Hematopoietic multipotent progenitor cell treated with erythropoietin and hydrocortisone succinate and interleukin-3 and kit ligand, for 8 days (in vitro differentiated cells): ENCODE data around the gene CMTR2.

Source experiments
- DNase-seq: peaks from one replicate; pipeline ENCODE4 v3.0.0-alpha.2; 2015

Gene CMTR2

GRCh38 chr16:71264299-71264698 lies 24.9 kb downstream of the CMTR2 start:
- no peak for DNase-seq

DNA sequence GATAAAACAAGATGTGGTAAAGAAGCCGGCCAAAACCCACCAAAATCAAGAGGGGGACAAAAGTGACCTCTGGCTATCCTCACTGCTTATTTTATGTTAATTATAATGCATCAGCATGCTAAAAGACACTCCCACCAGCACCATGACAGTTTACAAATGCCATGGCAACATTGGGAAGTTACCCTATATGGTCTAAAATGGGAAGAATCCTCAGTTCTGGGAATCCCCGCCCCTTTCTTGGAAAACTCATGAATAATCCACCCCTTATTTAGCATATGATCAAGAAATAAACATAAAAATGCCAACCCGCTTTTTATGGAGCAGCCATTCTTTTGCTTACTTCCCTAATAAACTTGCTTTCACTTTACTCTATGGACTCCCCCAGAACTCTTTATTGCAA lies 25.6 kb downstream of the CMTR2 start:
- no peak for DNase-seq

- no peak for DNase-seq
Measured at GRCh38 chr16:71262391-71262790, 26.8 kb downstream of the CMTR2 start.

DNA sequence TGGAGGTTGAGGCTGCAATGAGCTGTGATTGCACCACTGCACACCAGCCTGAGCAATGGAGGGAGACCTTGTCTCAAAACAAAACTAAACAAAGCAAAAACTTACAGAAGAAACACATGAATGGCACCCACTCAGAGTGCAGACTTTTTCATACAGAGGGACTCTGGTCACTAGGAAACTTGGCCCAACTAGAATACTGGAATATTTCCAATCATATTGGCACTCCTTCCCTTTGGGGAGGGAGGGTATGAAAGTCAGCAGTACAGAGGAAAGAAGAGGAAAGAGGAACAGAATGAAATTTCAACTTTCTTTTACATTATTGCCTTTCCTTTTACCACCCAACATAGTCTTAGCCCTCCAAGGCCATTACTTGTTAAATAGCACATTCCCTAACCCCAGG lies 28.2 kb downstream of the CMTR2 start:
- no peak for DNase-seq

DNA sequence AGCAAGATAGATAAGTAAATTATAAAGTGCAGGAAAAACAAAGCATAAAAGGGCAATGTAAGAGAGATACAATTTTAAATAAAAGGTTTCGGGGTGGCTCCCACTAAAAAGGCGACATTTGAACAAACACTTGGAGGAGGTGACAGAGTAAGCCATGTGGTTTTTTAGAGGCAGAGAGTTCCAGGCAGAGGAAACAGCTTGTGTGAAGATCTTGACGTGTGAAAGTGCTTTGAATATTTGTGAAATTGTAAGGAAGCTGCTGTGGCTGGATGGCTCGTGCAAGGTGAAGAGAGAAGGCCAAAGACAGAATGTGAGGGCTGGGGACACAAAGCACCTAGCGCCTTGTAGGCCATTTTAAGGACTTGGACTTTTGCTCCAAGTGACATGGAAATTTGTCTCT lies 30.1 kb downstream of the CMTR2 start:
- DNase-seq = no peak

GRCh38 chr16:71258372-71258771 lies 30.8 kb downstream of the CMTR2 start:
- DNase-seq = no peak

DNA sequence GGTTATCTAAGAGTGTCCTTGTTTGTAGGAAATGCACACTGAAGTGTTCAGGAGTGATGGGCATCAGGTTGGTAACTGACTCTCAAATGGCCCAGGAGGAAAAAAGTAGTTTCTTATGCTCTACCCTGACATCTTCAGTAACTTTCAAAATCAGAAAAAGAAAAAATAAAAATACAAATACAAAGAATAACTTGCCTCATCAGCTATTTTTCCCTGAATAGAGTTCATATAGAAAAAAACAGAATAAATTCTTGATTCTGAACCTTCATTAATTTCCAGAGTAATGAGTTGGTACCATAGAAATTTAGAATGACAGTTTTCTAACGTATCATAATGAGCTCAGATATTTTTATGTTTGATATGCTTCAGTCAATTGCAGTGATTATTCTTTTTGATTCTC lies 31.4 kb downstream of the CMTR2 start:
- DNase-seq = no peak

DNA sequence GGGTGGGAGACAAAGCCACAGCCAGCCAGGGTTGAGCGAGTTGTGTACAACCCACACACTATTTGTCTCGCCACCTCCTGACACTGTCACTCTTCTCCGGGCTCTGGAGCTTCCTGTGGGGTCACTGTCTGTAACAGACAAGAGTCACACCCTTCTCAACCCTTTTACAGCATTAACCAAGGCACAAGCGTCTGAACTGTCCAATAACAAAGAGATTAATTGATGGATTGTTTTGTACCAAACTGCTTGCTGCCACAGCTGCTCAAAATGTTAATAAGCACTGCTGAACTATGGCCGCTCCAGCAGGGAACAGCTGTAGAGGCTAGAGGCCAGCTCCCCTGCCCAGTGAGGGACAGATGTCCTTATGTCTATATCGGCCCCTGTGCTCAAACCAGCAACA lies 33.5 kb downstream of the CMTR2 start:
- no peak for DNase-seq

DNA sequence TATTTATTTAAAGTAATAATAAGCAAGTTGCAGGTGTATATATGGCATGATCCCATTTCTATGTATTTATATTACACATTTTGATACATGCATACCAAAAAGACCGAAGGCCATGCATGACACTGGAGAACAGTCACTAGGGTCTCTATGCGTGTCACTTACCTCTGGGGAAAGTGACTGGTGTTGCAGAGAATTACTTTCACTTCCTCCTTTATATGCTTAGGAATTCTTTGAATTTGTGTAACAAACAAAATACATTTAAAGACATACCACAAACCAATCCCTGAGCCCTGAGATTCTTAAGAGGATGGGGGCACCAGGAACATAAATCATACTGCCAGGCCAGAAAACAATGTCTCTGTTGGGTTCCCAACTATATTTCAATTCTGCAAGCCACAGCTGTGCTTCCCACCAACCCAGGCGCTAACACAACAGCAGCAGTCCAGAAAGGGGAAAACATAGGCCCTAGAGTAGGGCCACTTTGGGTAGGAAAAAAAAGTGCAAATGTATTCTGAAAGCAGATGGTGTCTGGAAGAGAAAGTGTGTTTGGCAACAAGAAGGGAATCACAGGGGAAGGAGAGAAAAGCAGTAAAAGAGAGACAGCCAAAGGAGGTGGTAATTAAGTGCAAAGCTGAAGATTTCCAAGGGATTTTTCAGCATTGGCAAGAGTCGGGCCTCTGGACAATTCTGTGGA lies 34.2 kb downstream of the CMTR2 start:
- no peak for DNase-seq

- DNase-seq = no peak
Measured at GRCh38 chr16:71250461-71251235, 38.6 kb downstream of the CMTR2 start.

DNA sequence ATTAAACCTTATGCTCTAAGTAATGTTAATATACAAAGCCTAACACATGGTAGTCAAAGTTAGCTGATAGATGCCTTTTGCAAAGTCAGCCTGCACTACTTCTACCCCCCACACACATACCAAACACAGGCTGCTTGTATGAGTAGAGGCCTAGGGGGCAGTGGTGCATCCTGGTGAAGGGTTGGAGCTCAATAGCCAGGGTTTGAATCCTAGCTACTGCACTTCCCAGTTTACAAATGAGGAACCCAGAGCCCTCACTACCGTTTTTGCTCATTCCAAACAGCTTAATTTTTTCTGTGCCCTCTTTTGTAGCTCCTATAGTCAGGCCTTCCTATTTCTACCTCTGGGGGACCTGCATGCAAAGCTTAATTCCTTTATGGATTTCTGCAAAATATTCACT lies 39.8 kb downstream of the CMTR2 start:
- no peak for DNase-seq

GRCh38 chr16:71247478-71247877 lies 41.7 kb downstream of the CMTR2 start:
- DNase-seq = no peak

GRCh38 chr16:71246309-71246708 lies 42.9 kb downstream of the CMTR2 start:
- DNase-seq = no peak

GRCh38 chr16:71244521-71244920 lies 44.7 kb downstream of the CMTR2 start:
- no peak for DNase-seq

GRCh38 chr16:71242601-71243000 lies 46.6 kb downstream of the CMTR2 start:
- no peak for DNase-seq

DNA sequence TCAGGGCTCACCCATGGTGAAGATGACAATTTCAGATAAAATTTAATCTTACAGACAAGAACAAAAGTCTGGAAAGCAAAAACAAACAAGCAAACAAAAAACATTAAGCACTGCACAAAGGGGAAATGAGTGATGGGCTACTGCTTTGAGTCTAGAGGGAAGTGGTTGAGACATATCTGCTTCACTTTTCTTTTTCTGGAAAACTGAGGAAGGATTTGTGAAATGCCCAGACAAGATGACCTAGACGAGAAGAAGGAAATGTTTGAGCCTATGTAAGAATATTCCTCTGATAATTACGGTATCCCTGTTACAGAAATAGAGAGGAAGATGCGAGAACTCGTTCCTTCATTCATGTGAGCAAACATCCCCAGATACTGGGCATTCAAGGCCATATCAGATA lies 47.2 kb downstream of the CMTR2 start:
- no peak for DNase-seq
